ENCODE measurements around the gene CECR2.
A peak's percentile ranks its signal among the peaks of the same experiment; 100 is the strongest.

Gene CECR2

DNA sequence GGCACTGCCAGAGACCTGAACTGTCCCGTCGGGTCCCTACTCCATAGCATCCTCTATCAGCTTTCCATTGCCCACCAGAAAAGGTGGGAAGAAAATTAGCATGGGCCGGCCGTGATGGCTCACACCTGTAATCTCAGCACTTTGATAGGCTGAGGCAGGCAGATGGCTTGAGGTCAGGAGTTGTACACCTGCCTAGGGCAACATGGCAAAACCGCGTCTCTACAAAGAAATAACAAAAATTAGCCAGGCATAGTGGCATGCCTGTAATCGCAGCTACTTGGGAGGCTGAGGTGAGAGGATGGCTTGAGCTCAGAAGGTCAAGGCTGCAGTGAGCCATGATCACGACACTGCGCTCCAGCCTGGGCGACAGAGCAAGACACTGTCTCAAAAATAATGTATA, 197.5 kb downstream of the CECR2 start:
- no peak overlapping the region for H3K4me3 ChIP-seq (ENCODE audit: low read depth, low read length)
- TF ChIP-seq, protein P1, sequence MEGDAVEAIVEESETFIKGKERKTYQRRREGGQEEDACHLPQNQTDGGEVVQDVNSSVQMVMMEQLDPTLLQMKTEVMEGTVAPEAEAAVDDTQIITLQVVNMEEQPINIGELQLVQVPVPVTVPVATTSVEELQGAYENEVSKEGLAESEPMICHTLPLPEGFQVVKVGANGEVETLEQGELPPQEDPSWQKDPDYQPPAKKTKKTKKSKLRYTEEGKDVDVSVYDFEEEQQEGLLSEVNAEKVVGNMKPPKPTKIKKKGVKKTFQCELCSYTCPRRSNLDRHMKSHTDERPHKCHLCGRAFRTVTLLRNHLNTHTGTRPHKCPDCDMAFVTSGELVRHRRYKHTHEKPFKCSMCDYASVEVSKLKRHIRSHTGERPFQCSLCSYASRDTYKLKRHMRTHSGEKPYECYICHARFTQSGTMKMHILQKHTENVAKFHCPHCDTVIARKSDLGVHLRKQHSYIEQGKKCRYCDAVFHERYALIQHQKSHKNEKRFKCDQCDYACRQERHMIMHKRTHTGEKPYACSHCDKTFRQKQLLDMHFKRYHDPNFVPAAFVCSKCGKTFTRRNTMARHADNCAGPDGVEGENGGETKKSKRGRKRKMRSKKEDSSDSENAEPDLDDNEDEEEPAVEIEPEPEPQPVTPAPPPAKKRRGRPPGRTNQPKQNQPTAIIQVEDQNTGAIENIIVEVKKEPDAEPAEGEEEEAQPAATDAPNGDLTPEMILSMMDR (IDR thresholded peaks at IDR 0.05; ENCODE audit: low read depth, low read length), result no peak

- TF ChIP-seq, protein P1 (IDR thresholded peaks at IDR 0.05; ENCODE audit: low read depth, low read length), result no peak
- no peak overlapping the region for H3K4me3 ChIP-seq (ENCODE audit: low read depth, low read length)
Observed at GRCh38 chr22:17569971-17570511, 200.8 kb downstream of the CECR2 start.

GRCh38 chr22:17570851-17571631, 201.8 kb downstream of the CECR2 start:
- peak overlapping the region; percentile 47 for H3K4me3 ChIP-seq (ENCODE audit: low read depth, low read length)
- TF ChIP-seq, protein P1 (IDR thresholded peaks at IDR 0.05; ENCODE audit: low read depth, low read length), result no peak

DNA sequence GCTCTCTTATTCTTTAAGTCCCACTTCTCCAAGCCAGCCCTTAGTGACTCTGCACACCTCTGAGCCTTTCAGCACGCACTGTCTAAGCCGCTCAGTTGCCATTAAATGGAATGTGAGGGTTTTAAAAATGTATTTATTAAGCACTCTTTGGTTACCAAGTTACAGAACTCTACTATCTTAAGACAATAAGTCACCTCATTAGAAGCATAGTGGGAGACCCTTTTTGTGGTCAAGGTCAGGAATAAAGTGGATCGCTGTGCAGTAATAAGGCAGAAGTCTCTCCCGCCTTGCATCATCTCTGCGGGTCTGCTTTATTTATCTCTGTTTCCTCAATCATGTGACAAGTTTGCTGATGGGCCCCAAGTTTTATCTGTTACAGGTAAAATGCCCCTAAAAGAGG, 205.9 kb downstream of the CECR2 start:
- TF ChIP-seq, protein P1 (IDR thresholded peaks at IDR 0.05; ENCODE audit: low read depth, low read length), result no peak

GRCh38 chr22:17575681-17576080, 206.4 kb downstream of the CECR2 start:
- no peak overlapping the region for H3K4me3 ChIP-seq (ENCODE audit: low read depth, low read length)
- TF ChIP-seq, protein P1 (IDR thresholded peaks at IDR 0.05; ENCODE audit: low read depth, low read length), result no peak

More for the DNA sequence above, 205.9 kb downstream of the CECR2 start:
- no peak overlapping the region for H3K4me3 ChIP-seq (ENCODE audit: low read depth, low read length)

- no peak overlapping the region for H3K4me3 ChIP-seq (ENCODE audit: low read depth, low read length)
- TF ChIP-seq, protein P1 (IDR thresholded peaks at IDR 0.05; ENCODE audit: low read depth, low read length), result no peak
Observed at GRCh38 chr22:17576470-17576869, 207.2 kb downstream of the CECR2 start.

DNA sequence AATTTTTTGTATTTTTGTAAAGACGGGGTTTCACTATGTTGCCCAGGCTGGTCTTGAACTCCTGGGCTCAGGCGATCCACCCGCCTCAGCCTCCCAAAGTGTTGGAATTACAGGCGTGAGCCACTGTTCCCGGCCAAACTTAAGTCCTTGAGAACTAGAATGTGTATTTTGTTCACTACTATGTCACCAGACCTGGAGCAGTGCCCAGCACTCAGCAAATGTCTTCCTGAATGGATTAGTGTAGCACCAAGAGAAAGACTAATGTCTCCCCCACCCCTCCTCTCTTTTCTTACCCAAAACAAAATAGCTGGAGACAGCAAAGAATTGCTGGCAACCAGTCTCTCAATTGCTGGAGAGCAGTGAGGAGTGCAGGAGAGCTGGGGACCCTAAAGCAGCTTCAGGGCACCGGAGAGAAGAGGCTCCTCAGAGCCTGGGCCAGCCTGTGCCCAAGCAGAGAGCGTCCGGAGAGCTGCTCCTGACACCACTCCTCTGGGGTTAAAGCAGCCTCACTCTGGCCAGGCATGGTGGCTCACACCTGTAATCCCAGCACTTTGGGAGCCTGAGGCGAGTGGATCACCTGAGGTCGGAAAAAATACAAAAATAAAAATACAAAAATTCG, 209.0 kb downstream of the CECR2 start:
- TF ChIP-seq, protein P1 (IDR thresholded peaks at IDR 0.05; ENCODE audit: low read depth, low read length), result no peak

More for the DNA sequence above, 209.0 kb downstream of the CECR2 start:
- no peak overlapping the region for H3K4me3 ChIP-seq (ENCODE audit: low read depth, low read length)

Measured in WI38 (cell line).